Keratinocyte (primary cell): ENCODE results near the gene RAB34. TPM values are rescaled to one million over a fixed set of nuclear protein-coding genes. Genes with fewer than 3 reads are reported as not detected.

Experiments used
- DNase-seq: peaks from one replicate; pipeline ENCODE4 v3.0.0-alpha.2; 2011; ENCODE audit warnings: low read depth, missing footprints, low spot score
- FAIRE-seq: peaks from 2 replicates; lab custom pipeline; 2011; peaks lifted over from hg19 to GRCh38; lab: Jason Lieb, UNC
- H2AFZ ChIP-seq: 2 replicates; pipeline ENCODE4 v1.6.0; 2012; ENCODE audit warnings: low read length, control low read depth, inconsistent platforms; ENCODE audit not compliant: control insufficient read depth
- H3K27ac ChIP-seq: 2 replicates; pipeline ENCODE4 v1.5.1; 2011; ENCODE audit warnings: low read length; ENCODE audit not compliant: control insufficient read depth, insufficient read depth
- H3K27me3 ChIP-seq: 3 replicates; pipeline ENCODE4 v1.6.0; 2011; ENCODE audit warnings: low read length; ENCODE audit not compliant: control insufficient read depth, insufficient read depth; ENCODE audit errors: extremely low read depth
- H3K36me3 ChIP-seq, 2 experiments: 2 replicates in 1 of 2; 3 replicates in 1 of 2; pipeline ENCODE4 v1.5.1; 2011; ENCODE audit warnings: low read length in 2 of 2, mild to moderate bottlenecking in 1 of 2; ENCODE audit not compliant: control insufficient read depth in 2 of 2, insufficient read depth in 2 of 2; ENCODE audit errors: extremely low read depth in 1 of 2
- H3K4me1 ChIP-seq: 3 replicates; pipeline ENCODE4 v1.5.1; 2011; ENCODE audit warnings: low read length; ENCODE audit not compliant: control insufficient read depth, insufficient read depth; ENCODE audit errors: extremely low read depth
- H3K4me2 ChIP-seq: 3 replicates; pipeline ENCODE4 v1.6.0; 2011; ENCODE audit warnings: low read depth, low read length; ENCODE audit not compliant: control insufficient read depth, insufficient read depth; ENCODE audit errors: extremely low read depth
- H3K4me3 ChIP-seq, 3 experiments: fragments of 200-600 bp in 1 of 3; sonication (generic) in 1 of 3; 2 replicates in 2 of 3; 3 replicates in 1 of 3; pipeline ENCODE4 v1.5.1; 2011 to 2016; ENCODE audit warnings: low read length in 3 of 3, mild to moderate bottlenecking in 3 of 3, control low read depth in 2 of 3, inconsistent platforms in 1 of 3, low read depth in 1 of 3, mixed read lengths in 1 of 3, mixed run types in 1 of 3, moderate library complexity in 1 of 3; ENCODE audit not compliant: control insufficient read depth in 2 of 3, insufficient read depth in 2 of 3; ENCODE audit errors: extremely low read depth in 1 of 3
- H3K79me2 ChIP-seq: 2 replicates; pipeline ENCODE4 v1.6.0; 2012; ENCODE audit warnings: low read length; ENCODE audit not compliant: control insufficient read depth, insufficient read depth
- H3K9ac ChIP-seq: 3 replicates; pipeline ENCODE4 v1.6.0; 2011; ENCODE audit warnings: low read length; ENCODE audit not compliant: control insufficient read depth, insufficient read depth; ENCODE audit errors: extremely low read depth
- H3K9me1 ChIP-seq: 3 replicates; pipeline ENCODE4 v1.6.0; 2011; ENCODE audit warnings: low read length; ENCODE audit not compliant: control insufficient read depth, insufficient read depth; ENCODE audit errors: extremely low read depth
- H3K9me3 ChIP-seq: 2 replicates; pipeline ENCODE4 v1.5.1; 2012; ENCODE audit warnings: low read depth, low read length; ENCODE audit not compliant: control insufficient read depth
- H4K20me1 ChIP-seq: 3 replicates; pipeline ENCODE4 v1.6.0; 2011; ENCODE audit warnings: low read length; ENCODE audit not compliant: control insufficient read depth, insufficient read depth; ENCODE audit errors: extremely low read depth
- CTCF ChIP-seq, 3 experiments: IDR thresholded peaks in 1 of 3; conservative IDR thresholded peaks in 1 of 3; optimal IDR thresholded peaks in 1 of 3; 2 replicates in 2 of 3; 3 replicates in 1 of 3; pipeline versions ENCODE3 to v1.5.1; 2011; ENCODE audit warnings: low read length in 3 of 3, mild to moderate bottlenecking in 3 of 3, moderate library complexity in 2 of 3, control low read depth in 1 of 3, inconsistent platforms in 1 of 3; ENCODE audit not compliant: insufficient read depth in 2 of 3; ENCODE audit errors: extremely low read depth in 1 of 3
- EZH2 ChIP-seq: IDR thresholded peaks from one replicate; pipeline ENCODE4 v1.6.1; 2012; ENCODE audit warnings: inconsistent platforms, mild to moderate bottlenecking, low read length, moderate library complexity
- dilution Hi-C: fragments of 300-500 bp; cut with MboI; formaldehyde crosslinking; loops from one replicate; pipeline ENCODE4 v1.7.0; 2020; ENCODE audit warnings: low sequenced_read_pairs; ENCODE audit not compliant: extremely low pct_ligation_motif_present
- polyA plus RNA-seq, 5 experiments: library from polyadenylated mRNA; depleted of rRNA in 3 of 5; stranded (reverse) in 3 of 5; stranded (forward) in 1 of 5; unstranded in 1 of 5; fragments of >200 nt; gene quantifications; 1 replicate in 1 of 5; 2 replicates in 3 of 5; 3 replicates in 1 of 5; pipeline versions ENCODE4 v1.2.1 to v1.2.3, GENCODE V29; 2011 to 2012; ENCODE audit warnings: missing spikeins in 2 of 5, low read depth in 1 of 5, low replicate concordance in 1 of 5

Gene RAB34
- polyA plus RNA-seq, 1 donor (not counting 4 experiments of a cell fraction or from before 2014, with no cell fraction given) = 134 TPM

GRCh38 chr17:28748852-28749515 lies 31.3 kb upstream of the RAB34 start:
- no peaks in the 10 kb centered on the region for H3K9me3 ChIP-seq
- no peak overlapping the region for H3K4me2 ChIP-seq
- dilution Hi-C loops = no loop called here
- H3K9me1 ChIP-seq = peaks cover 7% of the 10 kb centered on the region
- H3K27me3 ChIP-seq = no peaks in the 10 kb centered on the region
- DNase-seq (no peak), FAIRE-seq (no peak)
- peaks cover 42% of the 10 kb centered on the region for H4K20me1 ChIP-seq
- H3K36me3 ChIP-seq = peaks cover 39 to 49% of the 10 kb centered on the region in 2 experiments
- TF ChIP-seq CTCF (optimal IDR thresholded peaks at IDR 0.05 in 1 of 3, IDR thresholded peaks at IDR 0.05 in 1 of 3, conservative IDR thresholded peaks at IDR 0.05 in 1 of 3; ENCODE audit: extremely low read depth in 1 of 3, insufficient read depth in 2 of 3, low read length in 3 of 3) (no peak), EZH2 (no peak)
- H3K4me3 ChIP-seq = no peak overlapping the region
- H2AFZ ChIP-seq = no peak overlapping the region
- H3K9ac ChIP-seq = no peak overlapping the region
- peaks cover 63% of the 10 kb centered on the region for H3K79me2 ChIP-seq
- H3K4me1 ChIP-seq = peaks cover 30% of the 10 kb centered on the region
- H3K27ac ChIP-seq = no peak overlapping the region

GRCh38 chr17:28747801-28748750 lies 30.4 kb upstream of the RAB34 start:
- Histone ChIP-seq H3K4me1 (peaks cover 32% of the 10 kb centered on the region), H3K79me2 (peaks cover 64% of the 10 kb centered on the region)
- no peak for TF ChIP-seq CTCF (optimal IDR thresholded peaks at IDR 0.05 in 1 of 3, IDR thresholded peaks at IDR 0.05 in 1 of 3, conservative IDR thresholded peaks at IDR 0.05 in 1 of 3; ENCODE audit: extremely low read depth in 1 of 3, insufficient read depth in 2 of 3, low read length in 3 of 3)
- TF ChIP-seq EZH2 = no peak

More at GRCh38 chr17:28747801-28748750, 30.4 kb upstream of the RAB34 start:
- DNase-seq (no peak), FAIRE-seq (no peak)
- Histone ChIP-seq H3K27me3 (no peaks in the 10 kb centered on the region), H3K36me3 (peaks cover 39 to 49% of the 10 kb centered on the region in 2 experiments), H3K9me1 (peaks cover 7% of the 10 kb centered on the region), H3K27ac (peak overlapping the region; percentile 91), H4K20me1 (peaks cover 42% of the 10 kb centered on the region), H3K4me3 (no peak overlapping the region), H3K4me2 (peak overlapping the region; percentile 87), H3K9me3 (no peaks in the 10 kb centered on the region), H2AFZ (no peak overlapping the region), H3K9ac (peak overlapping the region; percentile 96)
- dilution Hi-C loops = no loop called here
